Measurements from ENCODE around the gene TERC.
A peak's percentile ranks its signal among the peaks of the same experiment; 100 is the strongest.

The TERC gene

DNA sequence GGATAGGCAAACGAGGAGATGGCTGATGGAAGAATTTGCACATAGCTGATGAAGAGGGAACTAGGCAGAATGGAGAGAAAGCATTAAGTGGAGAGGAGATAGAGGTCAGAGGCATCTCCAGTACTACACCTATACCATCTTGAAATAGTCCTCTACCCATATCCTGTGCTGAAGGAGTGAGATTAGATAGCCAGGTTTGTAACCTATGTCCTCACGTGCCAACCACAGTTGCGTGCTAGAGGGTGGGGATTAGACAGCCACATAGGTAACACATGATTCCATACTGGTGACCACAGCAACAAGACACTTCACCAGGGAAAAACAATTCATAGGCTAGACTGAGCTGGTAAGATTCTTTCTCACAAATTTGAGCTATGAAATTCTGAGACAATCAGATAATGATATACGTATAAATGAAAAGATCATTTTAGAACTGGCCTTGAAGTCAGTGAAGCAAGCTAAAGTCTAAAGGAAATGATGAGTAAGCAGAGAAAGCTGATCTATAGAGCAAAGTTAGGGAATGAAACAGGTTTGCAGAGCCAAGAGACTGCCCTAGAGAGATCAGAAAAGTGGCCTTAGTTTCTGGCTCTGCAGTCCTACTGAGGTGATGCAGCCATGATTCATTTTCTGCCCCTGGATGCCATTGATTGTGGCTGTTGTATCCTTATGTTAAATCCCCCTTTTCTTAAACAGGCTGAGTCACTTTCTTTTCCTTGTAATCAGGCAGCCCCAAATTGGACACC is 26.0 kb upstream of the TERC start:
- TF ChIP-seq Cebpa-rat (IDR thresholded peaks at IDR 0.05) = no peak
- peaks cover 52% of the 10 kb centered on the region for H3K36me3 ChIP-seq
- no peak overlapping the region for H3K9ac ChIP-seq
- no peaks in the 10 kb centered on the region for H3K9me3 ChIP-seq
- H3K4me3 ChIP-seq = no peak overlapping the region
- no peaks in the 10 kb centered on the region for H3K4me1 ChIP-seq
- no peak overlapping the region for H3K4me2 ChIP-seq
- H4K20me1 ChIP-seq = no peaks in the 10 kb centered on the region
- no peaks in the 10 kb centered on the region for H3K27me3 ChIP-seq
- no peak overlapping the region for H3K27ac ChIP-seq

DNA sequence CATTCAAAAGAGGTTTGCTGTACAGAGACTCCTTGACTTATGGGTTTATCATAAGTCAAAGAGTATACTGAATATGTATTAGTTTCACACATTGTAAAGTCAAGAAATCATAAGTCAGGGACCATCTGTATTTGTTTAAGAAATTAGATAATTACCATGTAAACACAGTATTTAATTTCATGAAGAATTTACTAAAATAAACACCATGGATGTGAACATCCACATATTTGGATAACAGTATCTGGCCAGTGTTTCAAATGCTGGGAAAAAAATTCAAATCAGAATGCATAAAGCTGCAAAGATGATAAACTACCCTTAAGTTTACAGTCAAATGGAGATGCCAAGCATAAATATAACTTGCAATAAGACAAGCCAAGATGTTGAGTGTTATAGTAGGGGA is 25.4 kb upstream of the TERC start:
- H4K20me1 ChIP-seq = no peaks in the 10 kb centered on the region
- H3K4me3 ChIP-seq = no peak overlapping the region
- H3K27me3 ChIP-seq = no peaks in the 10 kb centered on the region
- TF ChIP-seq Cebpa-rat (IDR thresholded peaks at IDR 0.05) = no peak
- no peak overlapping the region for H3K27ac ChIP-seq
- H3K9me3 ChIP-seq = no peaks in the 10 kb centered on the region
- no peak overlapping the region for H3K4me2 ChIP-seq
- no peaks in the 10 kb centered on the region for H3K4me1 ChIP-seq
- H3K36me3 ChIP-seq = peaks cover 58% of the 10 kb centered on the region
- H3K9ac ChIP-seq = no peak overlapping the region

DNA sequence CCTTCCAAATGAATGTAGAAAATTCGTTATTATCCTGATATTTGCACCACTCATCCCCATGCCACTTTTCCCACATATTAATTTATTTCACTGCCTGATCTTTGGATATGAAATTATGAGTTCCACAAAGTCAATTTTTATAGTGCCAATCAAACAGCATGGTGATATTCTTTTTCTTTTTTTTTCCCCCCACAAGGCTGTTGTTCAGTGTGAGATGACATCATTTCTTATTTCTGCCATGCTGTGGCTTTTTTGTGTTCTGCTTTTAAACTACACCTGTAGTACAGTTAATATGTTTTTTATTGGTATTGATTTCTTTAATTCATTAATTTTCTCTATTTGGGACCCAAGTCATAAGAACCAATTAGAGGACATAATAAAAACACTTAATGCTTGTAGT is 22.9 kb upstream of the TERC start:
- Histone ChIP-seq H3K36me3 (peaks cover 59% of the 10 kb centered on the region), H3K4me1 (no peaks in the 10 kb centered on the region)
- no peak for TF ChIP-seq Cebpa-rat (IDR thresholded peaks at IDR 0.05)

DNA sequence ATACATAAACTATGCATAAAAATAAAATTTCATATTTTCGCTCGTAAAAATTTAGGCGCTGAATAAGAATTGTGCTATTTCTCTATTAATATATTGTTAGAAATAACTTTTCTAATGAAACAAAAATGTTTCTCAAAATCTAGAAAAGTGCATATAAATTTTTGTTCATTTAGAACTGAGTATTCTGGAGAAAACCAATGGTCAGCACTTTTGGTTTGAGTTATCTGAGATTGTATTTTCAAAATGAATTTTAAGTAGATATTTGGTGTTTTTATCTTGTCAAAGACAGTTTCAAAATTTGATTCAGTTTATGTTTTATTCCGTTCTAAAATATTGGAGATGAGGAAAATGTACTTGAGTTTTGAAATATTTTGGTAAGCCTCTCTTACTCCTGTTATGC is 22.3 kb upstream of the TERC start:
- no peaks in the 10 kb centered on the region for H3K27me3 ChIP-seq
- H3K4me2 ChIP-seq = no peak overlapping the region
- H4K20me1 ChIP-seq = 0 out of 2 replicates have a peak, but pooled peaks cover 5% of the 10 kb centered on the region
- H3K36me3 ChIP-seq = peaks cover 59% of the 10 kb centered on the region
- H3K9me3 ChIP-seq = no peaks in the 10 kb centered on the region
- TF ChIP-seq Cebpa-rat (IDR thresholded peaks at IDR 0.05) = no peak
- no peak overlapping the region for H3K27ac ChIP-seq
- H3K4me1 ChIP-seq = no peaks in the 10 kb centered on the region
- no peak overlapping the region for H3K4me3 ChIP-seq
- no peak overlapping the region for H3K9ac ChIP-seq

More for the DNA sequence above, 22.9 kb upstream of the TERC start:
- Histone ChIP-seq H3K27me3 (no peaks in the 10 kb centered on the region), H4K20me1 (no peaks in the 10 kb centered on the region), H3K9me3 (no peaks in the 10 kb centered on the region), H3K4me3 (no peak overlapping the region), H3K27ac (no peak overlapping the region), H3K9ac (no peak overlapping the region), H3K4me2 (no peak overlapping the region)

DNA sequence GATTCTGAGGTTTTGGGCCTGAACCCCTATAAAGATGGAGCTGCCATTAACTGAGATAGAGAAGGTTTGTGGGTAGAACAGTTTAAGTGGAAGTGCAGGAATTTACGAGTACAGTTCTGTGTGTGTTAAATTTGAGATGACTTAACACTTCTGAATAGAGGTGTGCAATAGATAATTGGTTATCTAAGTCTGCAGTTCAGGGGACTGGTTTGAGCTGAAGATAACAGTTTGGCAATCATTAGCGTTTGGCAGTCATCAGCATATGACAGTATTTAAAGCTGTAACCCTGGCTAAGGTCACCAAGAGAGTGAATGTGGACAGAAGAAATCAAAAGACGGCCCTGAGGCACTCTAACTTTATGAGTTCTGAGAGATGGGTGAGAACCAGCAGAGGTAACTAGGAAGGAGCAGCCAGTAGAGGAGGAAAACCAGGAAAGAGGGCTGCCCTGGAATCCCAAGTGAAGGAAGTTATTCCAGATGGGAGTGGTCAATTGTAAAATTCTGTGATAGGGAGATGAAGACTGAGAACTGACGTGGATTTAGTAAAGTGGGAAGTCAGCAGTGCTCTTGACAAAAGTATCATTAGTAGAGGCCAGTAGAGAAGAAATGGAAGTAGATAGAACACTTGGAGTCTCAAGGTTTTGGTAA is 16.5 kb upstream of the TERC start:
- Histone ChIP-seq H3K4me2 (no peak overlapping the region), H3K36me3 (peaks cover 82% of the 10 kb centered on the region), H3K4me1 (no peaks in the 10 kb centered on the region), H3K4me3 (no peak overlapping the region), H3K27ac (no peak overlapping the region), H3K9me3 (no peaks in the 10 kb centered on the region), H3K9ac (no peak overlapping the region), H3K27me3 (no peaks in the 10 kb centered on the region), H4K20me1 (peaks cover 28% of the 10 kb centered on the region; the same call in 1 of the 2 replicates)
- no peak for TF ChIP-seq Cebpa-rat (IDR thresholded peaks at IDR 0.05)

DNA sequence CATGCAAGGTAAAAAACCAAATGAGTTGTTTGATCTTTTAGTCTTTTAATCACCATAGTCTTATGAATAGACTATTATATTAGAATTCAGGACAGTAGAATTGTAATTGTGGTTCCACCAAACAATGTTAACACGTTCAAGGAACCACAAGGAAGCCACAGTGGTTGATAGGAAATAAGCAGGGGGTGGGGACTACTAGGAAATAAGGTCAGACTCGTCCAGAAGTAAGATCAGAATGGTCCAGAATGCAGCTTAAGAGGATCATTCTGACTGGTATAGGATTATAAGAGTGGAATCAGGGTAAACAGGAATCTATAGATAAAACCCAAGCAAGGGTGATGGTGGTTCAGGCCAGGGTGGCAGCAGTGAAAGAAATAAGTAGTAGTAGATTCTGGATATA is 15.9 kb upstream of the TERC start:
- Histone ChIP-seq H3K4me1 (peaks cover 5% of the 10 kb centered on the region), H3K27me3 (no peaks in the 10 kb centered on the region), H4K20me1 (peaks cover 28% of the 10 kb centered on the region; the same call in 1 of the 2 replicates), H3K36me3 (peaks cover 82% of the 10 kb centered on the region), H3K4me2 (no peak overlapping the region), H3K9ac (no peak overlapping the region), H3K27ac (no peak overlapping the region), H3K4me3 (no peak overlapping the region), H3K9me3 (no peaks in the 10 kb centered on the region)
- no peak for TF ChIP-seq Cebpa-rat (IDR thresholded peaks at IDR 0.05)

DNA sequence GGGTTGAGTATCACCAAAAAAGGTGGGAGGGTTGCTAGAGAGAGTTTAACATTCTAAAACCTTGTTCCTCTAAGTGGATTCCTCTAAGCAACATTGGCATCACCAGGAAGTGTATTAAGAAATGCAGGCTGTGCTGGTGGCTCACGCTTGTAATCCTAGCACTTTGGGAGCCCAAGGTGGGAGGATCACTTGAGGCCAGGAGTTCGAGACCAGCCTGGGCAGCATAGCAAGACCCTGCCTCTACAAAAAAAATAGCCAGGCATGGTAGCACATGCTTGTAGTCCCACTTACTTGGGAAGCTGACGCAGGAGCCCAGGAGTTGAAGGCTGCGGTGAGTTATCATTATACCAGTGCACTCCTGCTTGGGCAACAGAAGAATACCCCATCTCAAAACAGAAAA is 13.0 kb upstream of the TERC start:
- Histone ChIP-seq H4K20me1 (peaks cover 37% of the 10 kb centered on the region; the same call in 1 of the 2 replicates), H3K9ac (no peak overlapping the region), H3K9me3 (no peaks in the 10 kb centered on the region), H3K4me2 (no peak overlapping the region), H3K4me1 (peaks cover 26% of the 10 kb centered on the region), H3K27me3 (no peaks in the 10 kb centered on the region), H3K4me3 (no peak overlapping the region), H3K27ac (no peak overlapping the region), H3K36me3 (peaks cover 78% of the 10 kb centered on the region)
- TF ChIP-seq Cebpa-rat (IDR thresholded peaks at IDR 0.05) = no peak

DNA sequence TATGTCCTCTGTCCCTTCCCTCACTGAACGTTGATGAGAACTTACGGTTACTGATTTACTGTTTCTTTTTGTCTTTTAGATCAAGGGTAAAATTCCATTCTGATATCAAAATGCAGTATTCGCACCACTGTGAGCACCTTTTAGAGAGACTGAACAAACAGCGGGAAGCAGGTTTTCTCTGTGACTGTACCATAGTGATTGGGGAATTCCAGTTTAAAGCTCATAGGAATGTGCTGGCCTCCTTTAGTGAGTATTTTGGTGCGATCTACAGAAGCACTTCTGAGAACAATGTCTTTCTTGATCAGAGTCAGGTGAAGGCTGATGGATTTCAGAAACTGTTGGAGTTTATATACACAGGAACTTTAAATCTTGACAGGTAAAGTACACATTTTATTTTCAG is 9.3 kb upstream of the TERC start:
- TF ChIP-seq Cebpa-rat (IDR thresholded peaks at IDR 0.05) = no peak
- Histone ChIP-seq H3K4me1 (peaks cover 26% of the 10 kb centered on the region), H3K27me3 (peaks cover 6% of the 10 kb centered on the region; the same call in 1 of the 2 replicates), H4K20me1 (peaks cover 17% of the 10 kb centered on the region; the same call in 1 of the 2 replicates), H3K9ac (peak overlapping the region; percentile 91), H3K4me2 (peak overlapping the region; percentile 82), H3K9me3 (no peaks in the 10 kb centered on the region), H3K4me3 (peak overlapping the region; percentile 76), H3K36me3 (peaks cover 42% of the 10 kb centered on the region), H3K27ac (no peak overlapping the region)

DNA sequence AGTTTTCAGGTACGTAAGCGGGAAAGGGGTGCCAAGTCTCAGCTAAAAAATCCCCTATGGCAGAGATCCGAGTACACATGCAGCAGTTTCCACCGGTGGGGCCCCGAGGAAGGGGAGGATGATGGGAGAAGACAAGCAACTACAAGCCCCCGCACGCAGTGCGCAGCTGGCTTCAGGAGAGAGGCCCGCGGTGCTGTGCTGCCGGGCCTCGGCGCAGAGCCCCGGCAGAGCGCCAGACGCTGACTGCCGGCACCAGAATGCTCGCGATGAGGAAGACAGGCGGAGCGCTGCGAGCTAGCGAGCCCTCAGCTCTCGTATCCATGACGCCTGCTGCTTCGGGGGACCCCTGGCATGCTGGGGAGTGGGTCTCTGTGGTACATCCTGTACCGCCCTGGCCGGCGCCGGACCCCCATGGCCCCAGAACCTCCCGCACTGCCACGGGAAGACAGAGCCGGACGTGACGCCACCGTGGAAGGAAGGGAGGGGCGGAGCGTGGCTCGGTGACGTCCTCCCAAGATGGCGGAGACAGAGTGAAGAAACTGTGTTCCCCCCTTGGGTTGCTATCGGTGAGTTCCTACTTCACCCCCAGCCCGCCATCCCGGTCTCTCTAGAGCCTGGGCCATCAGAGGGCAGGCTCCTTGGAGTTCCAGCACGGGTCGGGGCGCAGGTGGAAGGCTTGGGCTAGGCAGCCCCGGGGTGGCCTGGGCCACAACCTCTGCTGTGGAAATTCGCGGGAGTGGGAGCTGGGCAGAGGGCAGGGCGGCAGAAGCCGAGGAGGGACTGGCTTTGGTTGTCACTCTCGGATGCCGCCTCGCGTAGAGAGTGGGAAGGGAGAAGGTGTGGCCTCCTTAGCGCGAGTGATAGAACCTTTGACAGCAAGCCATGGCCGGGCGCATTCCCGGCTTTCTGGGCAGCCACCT is 8.3 kb upstream of the TERC start, which contains the start of gene MYNN:
MYNN (plus strand) TSS at position 500 of the 920 bp plus-strand sequence. CDS start 900 bp downstream, outside the sequence.
- peak within 1 kb of the TSS; percentile 82 for H3K4me2 ChIP-seq
- peak within 1 kb of the TSS; percentile 91 for H3K9ac ChIP-seq
- peaks cover 33% of the 10 kb centered on the region for H3K36me3 ChIP-seq
- no peaks in the 10 kb centered on the region for H3K9me3 ChIP-seq
- peak within 1 kb of the TSS; percentile 89 for H3K27ac ChIP-seq
- peaks cover 26% of the 10 kb centered on the region for H3K4me1 ChIP-seq
- peaks cover 6% of the 10 kb centered on the region; the same call in 1 of the 2 replicates for H3K27me3 ChIP-seq
- no peak for TF ChIP-seq Cebpa-rat (IDR thresholded peaks at IDR 0.05)
- peaks cover 17% of the 10 kb centered on the region; the same call in 1 of the 2 replicates for H4K20me1 ChIP-seq
- H3K4me3 ChIP-seq = peak within 1 kb of the TSS; percentile 76

Measured in BLaER1 (cell line).